HepG2 (cell line): ENCODE results near the gene CAPN11. TPM values are rescaled to one million over a fixed set of nuclear protein-coding genes. Genes with fewer than 3 reads are reported as not detected.

Experiments
- AKNA ChIP-seq: sonication (generic); formaldehyde crosslinking; IDR thresholded peaks from 2 replicates; pipeline ENCODE4 v1.4.0; 2020; ENCODE audit warnings: missing genetic modification reagents, borderline replicate concordance
- IKZF1 ChIP-seq: fragments of 450-650 bp; IDR thresholded peaks from 2 replicates; pipeline ENCODE4 v1.7.1; 2016
- NAIF1 ChIP-seq: sonication (generic); formaldehyde crosslinking; IDR thresholded peaks from 2 replicates; pipeline ENCODE4 v1.5.0; 2020; ENCODE audit warnings: mild to moderate bottlenecking, missing genetic modification reagents, borderline replicate concordance
- RFX5 ChIP-seq: IDR thresholded peaks from 2 replicates; pipeline ENCODE4 v1.6.1; 2011; ENCODE audit warnings: low read depth, low read length, improper control_type of control experiment
- TMF1 ChIP-seq: sonication (generic); formaldehyde crosslinking; IDR thresholded peaks from 2 replicates; pipeline ENCODE4 v1.8.1; 2022; ENCODE audit warnings: low read depth, missing genetic modification reagents
- ZBTB40 ChIP-seq, 2 experiments: fragments of 450-650 bp in 1 of 2; sonication (generic) in 1 of 2; formaldehyde crosslinking in 1 of 2; IDR thresholded peaks; 2 replicates each; pipeline versions ENCODE4 v1.6.1 to v1.8.0; 2016 to 2022; ENCODE audit warnings: antibody characterized with exemption in 1 of 2, mild to moderate bottlenecking in 1 of 2, missing genetic modification reagents in 1 of 2
- ZNF354B ChIP-seq: sonication (generic); formaldehyde crosslinking; IDR thresholded peaks from 2 replicates; pipeline ENCODE4 v1.8.0; 2022; ENCODE audit warnings: mild to moderate bottlenecking, missing genetic modification reagents
- ZNF503 ChIP-seq: sonication (generic); formaldehyde crosslinking; IDR thresholded peaks from 2 replicates; pipeline ENCODE4 v1.4.0; 2020; ENCODE audit warnings: missing genetic modification reagents
- ZNF674 ChIP-seq: sonication (generic); formaldehyde crosslinking; IDR thresholded peaks from 2 replicates; pipeline ENCODE4 v1.5.0; 2020; ENCODE audit warnings: low read depth, mild to moderate bottlenecking, missing genetic modification reagents
- ZZZ3 ChIP-seq: sonication (generic); formaldehyde crosslinking; IDR thresholded peaks from 2 replicates; pipeline ENCODE4 v1.4.0; 2020; ENCODE audit warnings: missing genetic modification reagents, mild to moderate bottlenecking, borderline replicate concordance
- polyA plus RNA-seq, 8 experiments: library from polyadenylated mRNA; depleted of rRNA in 3 of 8; stranded (reverse) in 7 of 8; unstranded in 1 of 8; fragments of >200 nt; fragmentation: Illumina TruSeq in 4 of 8; extraction: Trizol in 4 of 8; gene quantifications; 2 replicates each; pipeline versions ENCODE4 v1.2.1 to v1.2.3, GENCODE V29; 2011 to 2016; ENCODE audit warnings: low read depth in 4 of 8, missing spikeins in 1 of 8, mixed read lengths in 1 of 8; ENCODE audit not compliant: insufficient read depth in 1 of 8
- total RNA-seq, 5 experiments: library from RNA; depleted of rRNA; stranded (reverse); fragments of >200 nt; fragmentation: Illumina TruSeq; extraction: Trizol; gene quantifications; 2 replicates each; pipeline ENCODE4 v1.2.3, GENCODE V29; 2016; ENCODE audit warnings: low read depth in 1 of 5

The CAPN11 gene
- total and polyA plus RNA-seq, 2 of the 13 experiments (the other 11 are each of a cell fraction or from before 2014, with no cell fraction given), result 0.07 to 0.11 TPM

- TF ChIP-seq AKNA (CRISPR knock-in tag) (no peak), IKZF1 (no peak), ZNF354B (CRISPR knock-in tag) (no peak), ZNF503 (peak; percentile 88; the same call in 1 of the 2 replicates), RFX5 (0 out of 2 replicates have a peak, but pooled peaks have one; percentile 7), NAIF1 (0 out of 2 replicates have a peak, but pooled peaks have one; percentile 61), ZBTB40 (IDR thresholded peaks at IDR 0.05) (no peak), ZBTB40 (CRISPR knock-in tag; IDR thresholded peaks at IDR 0.05) (no peak; the same call in 1 of the 2 replicates), TMF1 (CRISPR knock-in tag) (peak; percentile 60), ZNF674 (CRISPR knock-in tag) (no peak), ZZZ3 (no peak)
Measured at GRCh38 chr6:44156494-44157151, 2.0 kb upstream of the CAPN11 start (continued).
